ENCODE measurements around the gene RANBP3L.
"Not testable (repeated sequence)": the region's sequence is repeated elsewhere in the genome, so short reads cannot be mapped to it uniquely, and the experiment has no call there.

The RANBP3L gene

GRCh38 chr5:36285837-36286615, 15.7 kb downstream of the RANBP3L start:
- DNase-seq: no peak

GRCh38 chr5:36283775-36284174, 17.9 kb downstream of the RANBP3L start:
- DNase-seq: not testable (repeated sequence)

- no peak for DNase-seq
These were observed 20.1 kb downstream of the RANBP3L start for GRCh38 chr5:36281626-36282025.

- DNase-seq: no peak
These were observed 22.5 kb downstream of the RANBP3L start for GRCh38 chr5:36279054-36279698.

GRCh38 chr5:36277521-36278176, 24.1 kb downstream of the RANBP3L start:
- DNase-seq: no peak

- no peak for DNase-seq
These were observed 24.8 kb downstream of the RANBP3L start for GRCh38 chr5:36276864-36277263.

GRCh38 chr5:36273809-36274526, 27.7 kb downstream of the RANBP3L start:
- DNase-seq: no peak

- DNase-seq: no peak
These were observed 29.5 kb downstream of the RANBP3L start for GRCh38 chr5:36272136-36272690.

GRCh38 chr5:36270876-36271575, 30.7 kb downstream of the RANBP3L start:
- DNase-seq: no peak

- DNase-seq: no peak
These were observed 31.5 kb downstream of the RANBP3L start for GRCh38 chr5:36270175-36270574.

- no peak for DNase-seq
These were observed 32.2 kb downstream of the RANBP3L start for GRCh38 chr5:36269478-36269877.

GRCh38 chr5:36267905-36268304, 33.8 kb downstream of the RANBP3L start:
- no peak for DNase-seq

GRCh38 chr5:36264202-36264760, 37.4 kb downstream of the RANBP3L start:
- DNase-seq: no peak

GRCh38 chr5:36261186-36261585, 40.5 kb downstream of the RANBP3L start:
- DNase-seq: no peak

GRCh38 chr5:36253575-36253974, 48.1 kb downstream of the RANBP3L start:
- no peak for DNase-seq

- DNase-seq: no peak
These were observed 48.9 kb downstream of the RANBP3L start for GRCh38 chr5:36252722-36253365.

GRCh38 chr5:36251218-36251617, 50.5 kb downstream of the RANBP3L start:
- DNase-seq: no peak

- DNase-seq: no peak
These were observed 51.3 kb downstream of the RANBP3L start for GRCh38 chr5:36250427-36250826.

- no peak for DNase-seq
These were observed 55.5 kb downstream of the RANBP3L start for GRCh38 chr5:36246036-36246800.

- no peak for DNase-seq
These were observed 57.6 kb downstream of the RANBP3L start for GRCh38 chr5:36244076-36244475.

- no peak for DNase-seq
These were observed 58.0 kb downstream of the RANBP3L start for GRCh38 chr5:36243653-36244052.

Measured in GOT3 (cell line).